Lung microvascular endothelial cell (primary cell): Measurements from ENCODE around the gene TBC1D9. TPM values are rescaled to one million over a fixed set of nuclear protein-coding genes. Genes with fewer than 3 reads are reported as not detected.

Source experiments
- DNase-seq, 2 donors: peaks; one replicate each; pipeline versions ENCODE4 v3.0.0 to v3.0.0-alpha.2; 2010; ENCODE audit warnings: low read depth in 2 of 2
- total RNA-seq: library from RNA; depleted of rRNA; stranded (reverse); fragments of >200 nt; gene quantifications from 2 replicates; pipeline ENCODE4 v1.2.1, GENCODE V29; 2014

Gene TBC1D9
- total RNA-seq, 1 donor from 2014 or later, result 66.7 TPM

- peak in 1 of 2 donors; percentile 24 for DNase-seq
Measured at GRCh38 chr4:140653718-140654494, 102.3 kb downstream of the TBC1D9 start.

GRCh38 chr4:140652601-140653000 is 103.6 kb downstream of the TBC1D9 start:
- DNase-seq, result no peak

GRCh38 chr4:140648716-140649308 is 107.4 kb downstream of the TBC1D9 start:
- DNase-seq, result no peak

- no peak for DNase-seq
Measured at GRCh38 chr4:140645614-140646412, 110.4 kb downstream of the TBC1D9 start.

- DNase-seq, result no peak
Measured at GRCh38 chr4:140645196-140645595, 111.0 kb downstream of the TBC1D9 start.

GRCh38 chr4:140644470-140645185 is 111.6 kb downstream of the TBC1D9 start:
- DNase-seq, result no peak

GRCh38 chr4:140643571-140644055 is 112.6 kb downstream of the TBC1D9 start:
- no peak for DNase-seq

GRCh38 chr4:140642674-140643437 is 113.3 kb downstream of the TBC1D9 start:
- no peak for DNase-seq

GRCh38 chr4:140641789-140642439 is 114.3 kb downstream of the TBC1D9 start:
- DNase-seq, result peak; percentile 43 to 53

GRCh38 chr4:140641105-140641555 is 115.1 kb downstream of the TBC1D9 start:
- DNase-seq, result peak in 1 of 2 donors; percentile 29

GRCh38 chr4:140640150-140640748 is 115.9 kb downstream of the TBC1D9 start:
- no peak for DNase-seq

GRCh38 chr4:140639066-140639465 is 117.1 kb downstream of the TBC1D9 start:
- DNase-seq, result no peak

- DNase-seq, result peak; percentile 43 to 72
Measured at GRCh38 chr4:140637836-140638235, 118.3 kb downstream of the TBC1D9 start.

GRCh38 chr4:140635606-140636005 is 120.6 kb downstream of the TBC1D9 start:
- DNase-seq, result peak; percentile 7 to 36

GRCh38 chr4:140633951-140634350 is 122.2 kb downstream of the TBC1D9 start:
- DNase-seq, result no peak

- no peak for DNase-seq
Measured at GRCh38 chr4:140633124-140633523, 123.1 kb downstream of the TBC1D9 start.

- DNase-seq, result no peak
Measured at GRCh38 chr4:140630246-140630645, 125.9 kb downstream of the TBC1D9 start.

GRCh38 chr4:140628016-140628415 is 128.2 kb downstream of the TBC1D9 start:
- DNase-seq, result no peak

- peak; percentile 6 to 35 for DNase-seq
Measured at GRCh38 chr4:140626661-140627376, 129.4 kb downstream of the TBC1D9 start.
